EH (cell line): ENCODE results near the gene ASCC3.

ENCODE experiments used
- DNase-seq: peaks from one replicate; pipeline ENCODE4 v3.0.0-alpha.2; 2015; ENCODE audit warnings: low read depth

ASCC3 gene

DNA sequence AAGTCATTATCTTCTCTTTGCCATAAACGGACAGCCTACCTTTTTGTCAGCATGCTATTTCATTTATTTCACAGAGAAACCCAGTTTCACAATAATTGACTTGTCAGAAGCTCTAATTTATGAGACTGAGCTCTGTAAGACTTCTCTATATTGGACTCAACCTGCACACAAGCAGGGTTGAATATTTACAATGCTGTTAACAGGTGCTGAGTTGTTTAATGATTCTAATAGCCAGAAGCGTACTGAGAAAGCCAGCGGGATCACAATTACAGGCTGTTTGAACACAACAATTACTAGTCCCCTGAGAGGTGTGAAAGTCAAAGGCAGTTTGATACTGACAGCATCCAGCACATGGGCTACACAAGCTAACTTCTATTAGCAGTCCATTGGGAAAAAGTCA, 288.2 kb downstream of the ASCC3 start:
- DNase-seq, result no peak

DNA sequence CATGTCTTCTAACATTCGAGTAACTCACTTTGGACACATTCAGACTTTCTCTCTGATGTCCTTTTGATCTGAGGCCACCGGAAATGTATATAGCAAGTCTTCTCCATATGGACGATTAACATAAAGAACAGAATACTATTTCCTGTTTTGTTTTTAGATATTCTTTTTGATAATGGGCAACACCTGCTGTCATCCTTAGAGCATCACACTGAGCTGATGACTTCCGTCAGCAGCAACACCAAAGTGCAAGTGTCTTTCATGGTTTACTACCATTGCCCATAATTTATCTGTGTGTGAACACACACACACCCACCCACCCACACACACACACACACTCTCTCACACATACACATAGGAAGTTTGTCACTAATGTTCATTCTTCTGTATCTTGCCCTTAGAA, 303.7 kb downstream of the ASCC3 start:
- DNase-seq, result no peak

DNA sequence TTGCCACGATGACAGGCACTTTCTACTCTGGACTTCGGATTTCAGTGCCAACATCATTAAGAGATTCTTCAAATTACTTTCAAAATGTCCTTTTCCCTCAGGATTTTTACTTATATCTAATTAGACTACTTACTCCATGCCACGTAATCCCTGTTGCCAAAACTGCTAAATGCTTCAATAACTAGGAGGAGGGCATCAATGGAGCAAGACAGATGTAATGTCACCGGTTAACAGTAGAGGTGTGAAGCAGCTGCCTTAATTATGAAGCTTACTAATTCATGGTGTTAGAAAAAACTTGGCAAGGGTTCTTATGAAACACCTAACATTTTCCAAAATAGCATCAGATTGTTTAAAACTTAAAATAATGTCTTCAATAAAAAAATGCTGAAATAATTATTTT, 305.2 kb downstream of the ASCC3 start:
- no peak for DNase-seq

DNA sequence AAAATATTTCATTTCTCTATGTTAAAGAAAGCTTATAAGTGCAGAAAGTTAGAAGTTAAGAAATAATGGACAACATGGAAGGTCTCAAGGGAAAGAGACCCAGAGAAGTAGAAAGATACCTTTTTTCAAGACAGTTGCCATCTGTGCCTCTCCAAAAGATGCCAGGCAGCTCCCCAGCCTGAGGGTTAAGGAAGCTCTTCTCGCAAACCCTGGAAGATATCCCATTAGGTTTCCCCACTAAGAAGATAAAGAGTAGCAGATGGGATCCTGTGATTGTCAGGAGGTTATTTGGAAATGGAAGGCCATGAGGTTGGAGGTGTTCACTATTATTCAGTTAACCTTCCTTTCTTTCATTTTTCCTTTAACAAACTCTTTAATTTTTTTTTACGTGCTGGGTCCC, 306.3 kb downstream of the ASCC3 start:
- peak; percentile 20 for DNase-seq

DNA sequence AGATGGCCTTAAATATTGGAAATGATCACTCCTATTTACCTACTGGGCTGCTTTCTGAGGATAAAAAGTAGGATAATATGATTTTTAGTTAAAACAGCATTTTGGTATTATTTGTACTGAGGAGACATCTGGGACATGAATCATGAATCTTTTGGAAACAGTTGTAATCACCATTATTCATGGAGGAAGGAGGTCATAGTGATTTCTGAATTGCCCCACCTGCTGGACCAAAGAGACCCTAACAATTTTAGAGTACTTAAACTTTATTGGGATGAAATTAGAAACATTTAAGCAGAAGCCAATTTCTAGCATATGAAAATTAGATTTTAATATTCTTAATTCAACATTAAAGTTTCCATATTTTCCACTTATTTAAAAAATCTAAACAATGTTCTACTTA, 308.0 kb downstream of the ASCC3 start:
- DNase-seq, result peak; percentile 60

DNA sequence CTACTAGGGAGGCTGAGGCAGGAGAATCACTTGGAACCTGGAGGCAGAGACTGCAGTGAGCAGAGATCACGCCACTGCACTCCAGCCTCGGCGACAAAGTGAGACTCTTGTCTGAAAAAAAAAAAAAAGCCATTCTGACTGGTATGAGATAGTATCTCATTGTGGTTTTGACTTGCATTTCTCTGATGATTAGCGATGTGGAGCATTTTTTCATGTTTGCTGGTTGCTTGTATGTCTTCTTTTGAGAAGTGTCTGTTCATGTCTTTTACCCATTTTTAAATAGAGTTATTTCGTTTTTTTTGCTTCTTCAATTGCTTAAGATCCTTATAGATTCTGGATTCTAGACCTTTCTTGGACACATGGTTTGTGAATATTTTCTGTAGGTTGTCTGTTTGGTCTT, 312.9 kb downstream of the ASCC3 start:
- peak; percentile 44 for DNase-seq

DNA sequence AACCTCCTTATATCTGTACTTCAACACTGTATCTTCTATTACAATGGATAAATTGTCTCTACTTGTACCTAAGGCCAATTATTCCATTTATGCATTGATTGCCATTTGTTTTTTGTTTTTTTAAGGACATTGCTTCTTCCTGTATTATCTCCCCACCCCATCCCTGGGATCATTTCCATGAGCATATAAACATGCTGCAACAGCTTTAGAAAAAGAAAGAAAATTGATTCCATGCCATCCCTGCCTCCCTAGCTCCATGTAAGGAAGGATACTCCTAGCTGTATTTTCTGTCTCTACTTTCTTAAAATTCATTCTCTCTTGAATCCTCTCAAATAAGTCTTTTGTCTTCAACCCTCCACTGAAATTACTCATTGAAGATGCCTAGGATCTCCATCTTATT, 314.6 kb downstream of the ASCC3 start:
- DNase-seq, result no peak

DNA sequence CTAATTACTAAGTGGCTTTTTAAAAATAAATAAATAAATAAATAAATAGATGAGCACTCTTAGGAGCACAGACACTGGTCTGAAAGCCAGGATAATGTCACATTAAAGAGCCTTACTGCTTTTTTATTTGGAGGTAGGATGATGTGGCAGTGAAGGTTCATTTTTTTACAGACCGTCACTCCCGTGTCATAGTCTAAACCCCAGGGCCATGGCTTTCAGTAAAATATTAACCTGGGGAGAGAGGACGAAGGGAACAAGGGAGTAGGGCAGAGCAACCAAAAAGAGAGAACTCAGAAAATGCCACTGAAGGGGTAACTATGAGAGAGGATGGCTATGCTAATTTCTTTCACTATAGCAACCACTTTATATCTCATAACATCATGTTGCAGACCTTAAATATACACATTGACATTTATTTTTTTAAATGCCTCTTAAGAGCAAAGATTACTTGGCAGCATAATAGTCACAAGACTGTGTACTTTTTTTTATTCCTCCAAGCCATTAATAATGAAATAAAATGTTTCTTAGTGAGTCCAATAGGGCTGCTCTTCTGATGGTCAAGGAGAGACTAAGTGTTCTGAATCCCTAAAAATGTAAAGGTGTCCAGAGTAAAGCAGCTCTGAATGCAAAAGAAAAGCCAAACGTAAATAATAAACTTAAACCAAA, 315.6 kb downstream of the ASCC3 start:
- DNase-seq, result no peak

DNA sequence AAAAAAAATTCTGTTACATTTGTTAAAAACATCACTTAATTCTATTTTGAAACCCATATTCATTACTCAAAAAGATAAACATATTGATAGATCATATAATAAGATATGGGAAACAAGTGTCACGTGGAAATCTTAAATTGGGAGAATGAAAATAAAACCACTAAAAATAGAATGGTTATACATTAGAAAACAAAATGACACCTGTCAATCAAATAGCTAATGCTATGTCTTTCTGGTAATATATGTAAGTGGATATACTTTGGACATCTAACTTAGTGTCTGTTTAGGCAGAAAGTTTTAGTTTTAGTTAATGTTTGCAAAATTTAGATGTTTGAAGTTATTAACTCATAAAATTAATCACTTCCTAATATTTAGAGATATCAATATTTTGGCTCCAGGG, 321.3 kb downstream of the ASCC3 start:
- no peak for DNase-seq

DNA sequence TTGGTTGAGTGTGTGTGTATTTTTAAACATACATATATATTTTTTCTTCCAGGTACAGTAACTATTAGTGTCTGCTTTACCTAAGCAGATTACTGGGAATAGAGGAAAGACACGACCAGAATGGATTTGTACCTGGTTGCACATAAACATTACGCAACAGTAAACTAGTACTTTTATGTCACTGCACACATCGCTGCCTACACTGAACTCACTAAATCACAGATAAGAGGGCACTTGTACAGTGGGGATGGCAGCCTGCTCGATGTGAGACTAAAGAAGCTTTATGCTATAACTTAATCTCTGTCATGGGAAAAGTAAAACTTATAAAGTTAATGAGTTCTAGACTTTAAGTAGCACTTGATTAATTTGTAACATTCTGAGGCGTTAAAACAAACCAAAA, 326.9 kb downstream of the ASCC3 start:
- no peak for DNase-seq

DNA sequence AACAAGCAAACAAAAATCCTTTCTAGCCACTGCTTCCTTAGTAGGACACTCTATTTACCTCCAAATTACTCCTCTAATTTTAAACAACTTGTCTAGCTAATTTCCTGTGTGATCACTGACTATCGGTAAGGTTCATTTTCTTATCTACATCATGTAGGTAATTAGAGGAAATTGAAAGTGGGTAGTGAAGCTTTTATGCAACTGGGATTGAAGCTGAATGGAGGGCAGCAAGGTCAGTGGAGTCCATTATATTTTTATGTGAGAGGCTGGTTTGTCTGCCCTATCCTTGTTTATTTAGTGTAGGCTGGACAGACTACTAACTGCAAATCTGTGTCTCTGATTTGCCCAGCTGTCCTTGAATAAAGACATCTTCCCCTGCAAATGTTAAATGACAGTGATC, 327.9 kb downstream of the ASCC3 start:
- DNase-seq, result no peak

DNA sequence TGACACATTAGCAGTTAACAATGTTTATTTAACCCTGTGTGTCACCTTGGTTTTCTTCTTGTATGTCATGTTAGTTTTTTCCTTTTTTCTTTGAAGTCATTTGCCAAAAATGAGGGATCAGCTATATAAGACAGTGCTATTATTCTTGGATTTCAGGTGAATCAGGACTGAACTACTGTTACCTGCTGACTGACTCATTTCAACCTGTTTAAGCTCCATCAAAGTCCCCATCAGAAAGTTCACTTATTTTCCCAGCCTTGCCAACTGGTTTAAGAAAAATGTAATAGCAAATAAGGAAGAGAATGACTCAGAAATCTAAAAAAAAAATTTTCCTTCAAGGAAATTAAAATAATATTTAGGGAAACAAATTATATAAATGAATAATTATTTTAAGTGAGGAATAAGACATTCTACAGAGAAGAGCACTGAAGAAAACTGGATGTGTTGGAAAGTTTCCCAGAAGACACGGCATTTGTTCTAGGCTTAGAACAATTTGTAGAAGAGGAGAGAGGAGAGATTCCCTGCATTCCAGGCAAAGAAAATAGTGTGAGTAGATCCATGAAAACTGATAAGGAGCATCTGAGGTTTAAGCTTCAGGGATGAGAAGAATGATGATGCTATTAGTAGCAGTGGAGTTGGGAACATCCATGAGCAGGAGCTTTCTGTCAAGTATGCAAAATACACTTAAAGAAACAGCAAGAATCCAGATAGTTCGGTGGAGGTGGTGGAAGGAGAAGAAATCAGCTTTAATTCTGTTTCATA, 331.5 kb downstream of the ASCC3 start:
- DNase-seq, result peak; percentile 96

DNA sequence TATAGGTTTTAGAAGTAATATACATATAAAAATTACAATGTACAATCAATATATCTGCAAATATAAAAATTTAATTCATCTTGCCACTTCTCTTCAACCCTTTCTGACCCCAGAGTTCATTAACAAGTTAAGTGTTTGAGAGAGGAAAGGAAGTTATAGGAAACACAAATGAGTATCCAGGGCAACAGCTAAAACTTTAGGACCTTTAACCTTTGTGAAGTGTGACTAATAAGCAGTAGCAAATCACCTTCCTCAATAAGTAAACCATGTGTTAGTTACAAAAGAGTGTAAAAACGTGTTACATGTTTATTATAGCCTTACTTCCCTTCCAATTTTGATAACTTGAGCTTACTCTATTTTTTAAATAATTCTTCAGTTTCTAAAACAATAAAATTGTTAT, 343.0 kb downstream of the ASCC3 start:
- peak; percentile 24 for DNase-seq

DNA sequence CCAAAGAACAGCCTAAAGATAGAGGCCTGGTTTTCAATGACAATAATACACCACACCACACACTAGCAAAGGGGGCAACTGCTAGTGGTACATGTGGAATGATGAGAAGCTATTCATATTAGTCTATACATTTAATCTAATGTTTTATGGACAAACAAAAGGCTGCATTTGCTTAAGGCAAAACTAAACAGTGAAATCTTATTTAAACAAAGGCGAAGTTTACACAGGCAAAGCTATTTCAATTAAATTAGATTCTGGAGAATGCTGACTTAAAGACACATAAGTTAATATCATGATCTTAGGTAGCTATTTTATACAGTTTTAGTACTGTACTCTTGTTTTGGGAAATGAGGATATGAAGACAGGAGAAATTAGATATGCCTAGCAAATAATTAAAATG, 362.5 kb downstream of the ASCC3 start:
- no peak for DNase-seq

DNA sequence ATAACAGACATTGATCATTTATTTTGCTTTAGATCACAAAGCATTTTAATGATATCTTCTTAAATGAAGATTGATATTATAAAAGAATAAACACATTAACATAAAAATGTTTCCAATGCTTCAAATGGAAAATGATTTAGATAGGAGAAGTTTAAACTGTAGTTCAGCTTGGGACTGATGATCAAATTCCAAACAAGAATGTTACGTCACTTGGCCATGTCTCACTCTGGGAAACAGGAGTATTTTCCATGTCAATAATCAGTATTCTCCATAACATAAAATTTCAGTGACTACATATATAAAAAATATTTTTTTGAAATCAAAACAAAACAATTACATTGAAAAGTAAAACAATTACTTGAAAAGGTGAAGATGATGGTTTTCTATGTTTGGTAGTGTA, 363.5 kb downstream of the ASCC3 start:
- no peak for DNase-seq

DNA sequence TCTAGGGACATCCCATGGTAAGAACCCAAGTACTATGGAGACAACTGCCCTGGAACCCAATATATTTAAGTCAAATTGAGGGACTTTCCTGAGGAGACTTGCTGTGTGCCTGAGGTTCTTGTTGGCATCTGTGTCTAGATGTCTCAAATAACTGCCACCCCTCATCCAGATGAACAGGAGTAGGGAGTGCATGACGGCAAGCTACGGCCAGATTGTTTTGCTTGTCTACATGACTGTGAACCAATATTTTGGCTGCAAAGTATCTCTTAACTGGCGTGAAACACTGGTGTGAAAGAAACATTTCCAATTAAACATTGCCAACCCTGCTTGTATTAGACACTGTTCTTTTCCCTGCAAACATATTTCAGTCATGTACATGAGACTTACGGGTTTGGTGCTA, 364.0 kb downstream of the ASCC3 start:
- DNase-seq, result no peak

DNA sequence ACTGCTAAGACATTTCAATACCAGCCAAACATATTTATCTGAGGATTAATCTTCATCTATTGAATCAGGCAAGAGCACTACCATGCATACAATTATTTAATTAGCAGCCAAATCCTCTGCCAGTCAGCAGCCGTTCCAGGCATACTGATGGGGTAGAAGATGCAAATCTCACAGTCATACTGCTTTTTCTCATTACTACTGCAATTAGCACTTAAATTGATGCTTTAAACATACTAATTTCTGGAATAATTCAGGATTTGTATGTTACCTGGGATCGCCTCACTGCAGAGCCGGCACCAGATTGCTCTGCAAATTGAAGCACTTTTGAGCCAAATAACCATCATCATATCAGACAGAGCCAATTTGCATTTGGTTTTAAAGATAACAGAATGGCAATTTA, 366.5 kb downstream of the ASCC3 start:
- no peak for DNase-seq

DNA sequence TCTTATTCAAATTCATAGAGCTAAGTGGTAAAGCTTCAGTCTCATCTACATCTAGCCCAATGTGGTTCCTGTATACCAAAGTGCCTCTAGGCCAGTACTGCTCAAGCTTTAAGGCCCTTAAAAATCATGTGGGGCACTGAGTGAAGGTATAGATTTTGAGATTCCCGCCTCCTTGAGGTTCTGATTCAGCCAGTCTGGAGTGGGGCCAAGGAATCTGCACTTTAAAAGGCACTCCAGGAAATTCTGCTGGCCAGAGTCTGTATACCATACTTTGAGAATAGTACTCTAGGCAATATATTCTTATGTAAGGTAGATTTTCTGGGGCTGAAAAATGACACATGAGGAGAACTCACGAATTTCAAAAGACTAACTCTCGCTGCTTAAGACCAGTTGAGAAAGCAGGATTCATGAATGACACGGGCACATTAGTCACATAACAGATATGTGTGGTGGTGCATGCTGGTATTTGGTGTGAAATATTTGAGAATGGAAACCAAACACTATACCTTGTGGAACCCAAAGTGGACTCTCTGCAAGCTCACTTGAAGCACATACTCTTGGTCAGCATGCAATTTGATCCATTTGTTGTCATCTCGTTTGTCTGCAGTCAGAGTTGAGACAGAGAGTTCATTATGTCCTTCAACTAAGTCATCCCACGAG, 368.8 kb downstream of the ASCC3 start:
- peak; percentile 77 for DNase-seq

DNA sequence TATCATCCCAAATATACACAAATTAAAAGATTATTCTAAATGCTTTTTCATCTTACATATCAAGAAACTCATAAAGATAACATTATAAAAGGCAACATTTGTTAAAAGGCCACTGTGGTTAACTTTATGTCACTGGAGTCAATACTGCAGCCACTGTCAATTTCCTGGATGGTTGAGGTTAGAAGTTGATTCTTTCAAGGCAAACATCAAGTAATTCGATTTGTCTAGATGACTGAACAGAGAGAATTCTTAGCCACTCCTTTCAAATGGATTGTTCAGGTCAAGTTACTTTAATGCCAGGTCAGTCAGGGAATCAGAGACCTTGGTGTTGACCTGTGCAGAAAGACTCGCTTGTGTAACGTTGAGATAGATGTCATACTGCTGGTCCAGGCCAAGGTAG, 372.0 kb downstream of the ASCC3 start:
- DNase-seq, result no peak

DNA sequence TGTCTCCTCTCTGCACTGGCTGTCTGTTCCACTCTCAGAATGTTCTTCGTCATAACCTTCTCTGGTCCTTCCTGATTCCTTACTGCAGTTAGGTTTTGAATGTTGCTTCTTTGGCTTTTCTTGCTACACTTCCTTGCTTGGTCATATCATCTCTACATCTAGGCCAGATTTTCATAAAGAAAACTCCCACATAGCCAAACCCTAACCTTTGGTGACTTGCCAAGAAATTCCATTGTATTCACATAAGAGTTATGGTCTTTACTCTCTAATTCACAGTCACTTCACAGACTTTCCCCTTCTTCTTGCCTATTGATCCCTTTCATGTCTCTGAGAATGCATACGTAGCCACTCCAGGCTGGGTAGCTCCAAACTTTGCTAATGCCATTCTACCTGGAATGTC, 374.5 kb downstream of the ASCC3 start:
- DNase-seq, result peak; percentile 73

DNA sequence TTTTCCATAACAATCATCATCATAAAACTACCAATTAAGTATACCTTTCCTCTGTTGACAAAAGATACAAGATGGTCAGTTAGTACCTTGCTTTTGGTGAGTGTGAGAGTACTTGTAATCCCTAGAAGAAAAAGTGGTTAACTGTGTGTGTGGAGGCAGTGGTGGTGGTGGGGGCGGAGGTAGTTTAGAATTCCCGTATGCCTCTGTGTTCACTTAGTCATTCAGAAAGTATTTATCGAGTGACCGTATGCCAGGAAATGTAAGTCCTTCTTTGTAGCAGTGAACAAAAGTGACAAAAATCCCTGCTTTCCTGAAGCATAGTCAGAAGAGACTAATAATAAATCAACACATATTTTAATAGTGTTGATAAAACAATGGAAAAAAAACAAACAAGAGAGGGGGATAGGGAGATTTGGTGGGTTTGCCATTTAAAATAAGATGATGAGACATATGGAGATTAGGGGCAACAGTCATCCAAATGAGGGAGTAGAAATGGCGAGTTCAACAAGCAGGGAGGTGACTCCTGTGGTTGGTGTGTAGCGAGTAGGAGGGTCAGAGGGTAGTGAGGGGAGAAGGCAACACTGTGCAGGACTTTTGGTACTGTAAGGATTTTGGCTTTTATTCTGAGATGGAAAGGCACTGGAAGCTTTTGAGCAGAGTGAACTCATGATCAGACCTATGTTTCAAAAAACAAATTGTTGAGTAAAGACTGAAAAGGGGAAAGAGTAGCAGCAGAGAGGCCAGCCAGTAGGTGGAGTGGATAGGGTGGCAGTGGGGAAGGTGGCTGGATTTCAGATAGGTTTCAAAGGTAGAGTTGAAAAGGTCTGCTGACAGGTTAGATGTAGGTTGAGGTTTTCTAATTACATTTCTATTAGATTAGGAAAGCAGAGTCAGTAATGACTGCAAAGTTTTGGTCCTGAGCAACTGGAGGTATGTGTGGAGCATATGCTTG, 376.1 kb downstream of the ASCC3 start:
- peak; percentile 94 for DNase-seq

DNA sequence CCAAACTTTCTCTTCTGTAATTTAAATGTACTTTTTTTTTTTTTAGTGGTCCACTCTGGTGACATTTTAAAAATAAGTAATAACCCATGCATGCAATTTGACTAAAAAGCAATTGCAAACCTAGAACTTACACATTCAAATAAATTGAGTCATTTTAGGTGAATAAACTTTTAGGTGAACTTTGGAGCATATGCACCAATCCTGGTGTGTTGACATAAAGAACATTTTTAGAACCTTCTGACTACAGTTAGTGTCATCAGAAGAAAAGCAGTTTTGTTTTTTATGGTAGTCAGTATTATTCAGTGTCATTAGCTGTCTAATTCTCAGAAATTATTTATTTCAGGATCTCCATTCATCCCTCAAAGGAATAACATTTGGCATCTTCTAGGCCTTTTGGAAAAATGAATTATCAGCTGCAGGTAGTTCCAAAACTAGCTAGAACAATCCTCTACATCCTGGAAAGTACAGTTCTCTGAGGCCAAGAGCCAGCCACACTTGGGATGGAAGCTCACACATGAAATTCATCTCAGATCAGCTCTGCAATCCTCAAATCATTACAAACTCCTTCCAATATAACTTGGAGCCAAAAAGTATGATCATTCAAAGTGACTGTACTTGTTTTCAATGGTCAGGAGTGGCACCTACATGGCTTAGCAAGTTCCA, 378.0 kb downstream of the ASCC3 start:
- no peak for DNase-seq
